ENCODE measurements around the gene RPL37.

DNA sequence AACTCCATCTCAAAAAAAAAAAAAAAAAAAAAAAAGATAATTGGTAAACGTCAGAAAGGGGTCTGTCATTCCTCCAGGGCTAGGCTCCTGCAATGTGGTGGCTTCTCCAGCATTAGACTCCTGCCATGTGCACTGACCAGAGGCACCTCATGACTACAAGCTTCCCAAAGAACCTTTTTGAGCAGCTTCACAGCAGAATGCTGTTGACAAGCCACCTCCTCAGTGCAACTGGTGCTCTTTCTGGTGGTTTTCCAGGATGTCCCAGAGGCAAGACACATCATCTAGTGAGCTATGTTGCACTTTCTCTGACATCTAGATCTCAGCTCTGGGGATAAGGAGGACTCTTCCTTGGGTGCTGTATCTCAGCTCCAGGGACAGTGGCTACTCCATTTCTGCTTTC lies 11.6 kb downstream of the RPL37 start:
- TF ChIP-seq REST (IDR thresholded peaks at IDR 0.05; ENCODE audit: low read depth) (no peak), FOXM1 (IDR thresholded peaks at IDR 0.05; ENCODE audit: borderline replicate concordance, low read depth) (no peak), NFIC (IDR thresholded peaks at IDR 0.05) (no peak), TCF12 (IDR thresholded peaks at IDR 0.05; ENCODE audit: low read depth) (no peak), EP300 (IDR thresholded peaks at IDR 0.05; ENCODE audit: borderline replicate concordance) (no peak), CREB1 (IDR thresholded peaks at IDR 0.05; ENCODE audit: low read depth) (no peak), CEBPB (IDR thresholded peaks at IDR 0.05) (no peak)

All from Ishikawa (cell line).